Measurements from ENCODE around the gene MPZL1.

MPZL1 gene

GRCh38 chr1:167721617-167722151, at the start of gene MPZL1:
MPZL1 (plus strand) TSS chr1:167721982; CDS start chr1:167722152, 170 bp downstream.
- DNase-seq, result peak; percentile 92

GRCh38 chr1:167672831-167673230, 49.0 kb upstream of the MPZL1 start:
- no peak for DNase-seq

GRCh38 chr1:167673265-167673664, 48.5 kb upstream of the MPZL1 start:
- no peak for DNase-seq

GRCh38 chr1:167674156-167674555, 47.6 kb upstream of the MPZL1 start:
- DNase-seq, result no peak

GRCh38 chr1:167675440-167675839, 46.3 kb upstream of the MPZL1 start:
- DNase-seq, result no peak

GRCh38 chr1:167676205-167676915, 45.4 kb upstream of the MPZL1 start:
- peak; percentile 5 for DNase-seq

- DNase-seq, result no peak
Measured at GRCh38 chr1:167676916-167677848, 44.6 kb upstream of the MPZL1 start.

- DNase-seq, result no peak
Measured at GRCh38 chr1:167678422-167678821, 43.4 kb upstream of the MPZL1 start.

- no peak for DNase-seq
Measured at GRCh38 chr1:167678838-167679237, 42.9 kb upstream of the MPZL1 start.

GRCh38 chr1:167679714-167680113, 42.1 kb upstream of the MPZL1 start:
- no peak for DNase-seq

- no peak for DNase-seq
Measured at GRCh38 chr1:167681024-167681423, 40.8 kb upstream of the MPZL1 start.

- DNase-seq, result no peak
Measured at GRCh38 chr1:167681451-167682098, 40.2 kb upstream of the MPZL1 start.

GRCh38 chr1:167683226-167683625, 38.6 kb upstream of the MPZL1 start:
- no peak for DNase-seq

GRCh38 chr1:167683641-167684502, 37.9 kb upstream of the MPZL1 start:
- DNase-seq, result no peak

- no peak for DNase-seq
Measured at GRCh38 chr1:167685844-167686243, 35.9 kb upstream of the MPZL1 start.

GRCh38 chr1:167687919-167688519, 33.8 kb upstream of the MPZL1 start:
- peak; percentile 70 for DNase-seq

GRCh38 chr1:167689567-167689920, 32.2 kb upstream of the MPZL1 start:
- no peak for DNase-seq

GRCh38 chr1:167690053-167690452, 31.7 kb upstream of the MPZL1 start:
- DNase-seq, result no peak

- DNase-seq, result no peak
Measured at GRCh38 chr1:167693425-167694045, 28.2 kb upstream of the MPZL1 start.

GRCh38 chr1:167694691-167695090, 27.1 kb upstream of the MPZL1 start:
- no peak for DNase-seq

GRCh38 chr1:167695147-167695546, 26.6 kb upstream of the MPZL1 start:
- no peak for DNase-seq
